Brain microvascular endothelial cell (primary cell): ENCODE data around the gene IGFN1.
A peak's percentile ranks its signal among the peaks of the same experiment; 100 is the strongest.

Source experiments
- DNase-seq: peaks from one replicate; pipeline ENCODE4 v3.0.0-alpha.2; 2020
- H3K27ac ChIP-seq: fragments of 250-450 bp; sonication (Bioruptor Pico); 2 replicates; pipeline ENCODE4 v1.5.1; 2020; ENCODE audit warnings: mild to moderate bottlenecking, moderate library complexity
- H3K27me3 ChIP-seq: fragments of 250-450 bp; sonication (Bioruptor Pico); replicated peaks from 2 replicates; pipeline ENCODE4 v1.5.1; 2020; ENCODE audit warnings: mild to moderate bottlenecking
- H3K36me3 ChIP-seq: fragments of 250-450 bp; sonication (Bioruptor Pico); replicated peaks from 2 replicates; pipeline ENCODE4 v1.5.1; 2020; ENCODE audit warnings: mild to moderate bottlenecking
- H3K4me3 ChIP-seq: 2 replicates; pipeline ENCODE4 v1.5.1; 2011; ENCODE audit warnings: low read depth, mild to moderate bottlenecking, control low read depth, low read length, moderate library complexity
- CTCF ChIP-seq: IDR thresholded peaks from 2 replicates; pipeline ENCODE4 v1.5.1; 2011; ENCODE audit warnings: low read depth, mild to moderate bottlenecking, moderate library complexity, low read length, control low read depth, inconsistent platforms; ENCODE audit errors: missing control alignments
- in situ Hi-C: cut with HindIII; loops from 2 replicates; pipeline ENCODE4 v1.10.0; 2017; ENCODE audit warnings: low sequenced_read_pairs, low pct_ligation_motif_present

Gene IGFN1

GRCh38 chr1:201172326-201172725, 18.3 kb upstream of the IGFN1 start:
- Histone ChIP-seq H3K27ac (no peak overlapping the region), H3K4me3 (no peak overlapping the region), H3K36me3 (no peaks in the 10 kb centered on the region), H3K27me3 (no peaks in the 10 kb centered on the region)
- in situ Hi-C loops, result no loop called here
- DNase-seq, result no peak
- no peak for TF ChIP-seq CTCF

- Histone ChIP-seq H3K4me3 (no peak overlapping the region), H3K27me3 (no peaks in the 10 kb centered on the region), H3K27ac (no peak overlapping the region), H3K36me3 (no peaks in the 10 kb centered on the region)
- TF ChIP-seq CTCF, result no peak
- in situ Hi-C loops, result no loop called here
- DNase-seq, result peak; percentile 14
Measured at GRCh38 chr1:201172999-201173610, 17.5 kb upstream of the IGFN1 start.

- Histone ChIP-seq H3K27me3 (no peaks in the 10 kb centered on the region), H3K27ac (no peak overlapping the region), H3K36me3 (no peaks in the 10 kb centered on the region), H3K4me3 (no peak overlapping the region)
- in situ Hi-C loops, result no loop called here
- DNase-seq, result no peak
- TF ChIP-seq CTCF, result no peak
Measured at GRCh38 chr1:201173736-201174135, 16.9 kb upstream of the IGFN1 start.

GRCh38 chr1:201175820-201176500, 14.7 kb upstream of the IGFN1 start:
- no peaks in the 10 kb centered on the region for H3K36me3 ChIP-seq
- DNase-seq, result no peak
- H3K27ac ChIP-seq, result no peak overlapping the region
- H3K4me3 ChIP-seq, result no peak overlapping the region
- H3K27me3 ChIP-seq, result no peaks in the 10 kb centered on the region
- in situ Hi-C loops, result no loop called here
- TF ChIP-seq CTCF, result no peak

GRCh38 chr1:201176940-201177339, 13.7 kb upstream of the IGFN1 start:
- DNase-seq, result no peak
- H3K27me3 ChIP-seq, result no peaks in the 10 kb centered on the region

More at GRCh38 chr1:201176940-201177339, 13.7 kb upstream of the IGFN1 start:
- H3K36me3 ChIP-seq, result no peaks in the 10 kb centered on the region
- no peak overlapping the region for H3K27ac ChIP-seq
- no peak for TF ChIP-seq CTCF
- H3K4me3 ChIP-seq, result no peak overlapping the region
- in situ Hi-C loops, result no loop called here
